ENCODE results near the gene DENND1B. TPM values are rescaled to one million over a fixed set of nuclear protein-coding genes. Genes with fewer than 3 reads are reported as not detected.

DENND1B gene
- total RNA-seq = 4.3 and 6.9 TPM in 2 replicates

GRCh38 chr1:197775282-197776262 is at the start of gene DENND1B:
DENND1B (minus strand) TSS chr1:197775480; CDS start chr1:197775155, 325 bp downstream.

Other genes starting within 250 kb of the DENND1B start
- 19.7 and 25.4 TPM in 2 replicates for gene C1orf53, start 127.2 kb upstream of the DENND1B start, total RNA-seq
- gene LHX9, start 141.9 kb upstream of the DENND1B start, total RNA-seq = not detected in 2 replicates

Data from myometrial cell (primary cell).